GM12878 (cell line): ENCODE results near the gene TTLL12. TPM values are rescaled to one million over a fixed set of nuclear protein-coding genes. Genes with fewer than 3 reads are reported as not detected.

Experiments
- ATAC-seq: fragments of 200-7000 bp; cut with Tn5 transposase; 3 replicates; pipeline ENCODE4 v1.9.1; 2020; ENCODE audit warnings: mild to moderate bottlenecking, moderate library complexity
- BruUV-seq: library from RNA; stranded (reverse); fragments of 400-500 nt; replicated peaks from 2 replicates; lab custom pipeline; 2021; lab: Mats Ljungman, UMichigan
- CTCF ChIA-PET: fragments of 300-600 bp; sonication (Branson Sonifier 250); formaldehyde crosslinking; extraction: SDS; loops from one replicate; lab custom pipeline; 2021; ENCODE audit warnings: inconsistent platforms; lab: Yijun Ruan, JAX
- POLR2A ChIA-PET: fragments of 350-600 bp; formaldehyde crosslinking; extraction: SDS; loops from one replicate; lab custom pipeline; 2021; ENCODE audit warnings: inconsistent platforms; lab: Charles Lee
- RAD21 ChIA-PET: fragments of 300-600 bp; sonication (Branson Sonifier 250); formaldehyde crosslinking; loops from one replicate; lab custom pipeline; 2023; ENCODE audit warnings: antibody characterized with exemption; ENCODE audit not compliant: unreplicated experiment; lab: Charles Lee
- SMC1A ChIA-PET: fragments of 300-600 bp; sonication (Branson Sonifier 250); formaldehyde crosslinking; loops from one replicate; lab custom pipeline; 2023; ENCODE audit not compliant: unreplicated experiment, uncharacterized antibody; lab: Charles Lee
- DNase-seq: peaks from one replicate; pipeline ENCODE4 v3.0.0-alpha.2; 2011; ENCODE audit warnings: low read depth, low spot score
- FAIRE-seq: peaks from 3 replicates; lab custom pipeline; 2011; peaks lifted over from hg19 to GRCh38; lab: Jason Lieb, UNC
- H2AFZ ChIP-seq: 2 replicates; pipeline ENCODE4 v1.6.0; 2011; ENCODE audit warnings: low read depth, low read length, control low read depth; ENCODE audit not compliant: control insufficient read depth
- H3K27ac ChIP-seq: 2 replicates; pipeline ENCODE4 v1.5.1; 2011; ENCODE audit warnings: control low read depth; ENCODE audit not compliant: control insufficient read depth, insufficient read depth
- H3K27me3 ChIP-seq, 2 experiments: replicated peaks in 1 of 2; 2 replicates each; pipeline versions ENCODE4 v1.6.0 to v1.6.1; 2011; ENCODE audit warnings: low read length in 1 of 2; ENCODE audit not compliant: control insufficient read depth in 2 of 2, insufficient read depth in 2 of 2
- H3K36me3 ChIP-seq, 2 experiments: 2 replicates each; pipeline ENCODE4 v1.5.1; 2011; ENCODE audit warnings: low read length in 1 of 2; ENCODE audit not compliant: control insufficient read depth in 2 of 2, insufficient read depth in 2 of 2
- H3K4me1 ChIP-seq: 2 replicates; pipeline ENCODE4 v1.6.1; 2011; ENCODE audit warnings: mild to moderate bottlenecking, low read length, moderate library complexity, mixed read lengths; ENCODE audit not compliant: control insufficient read depth, insufficient read depth
- H3K4me2 ChIP-seq: 2 replicates; pipeline ENCODE4 v1.6.0; 2011; ENCODE audit warnings: control low read depth; ENCODE audit not compliant: control insufficient read depth, insufficient read depth
- H3K4me3 ChIP-seq: fragments of 200-600 bp; sonication (generic); 2 replicates; pipeline ENCODE4 v1.5.1; 2016
- H3K79me2 ChIP-seq: 2 replicates; pipeline ENCODE4 v1.6.0; 2011; ENCODE audit warnings: low read length; ENCODE audit not compliant: control insufficient read depth, insufficient read depth
- H3K9ac ChIP-seq: 2 replicates; pipeline ENCODE4 v1.8.0; 2011; ENCODE audit warnings: low read length, control low read depth, mixed read lengths; ENCODE audit not compliant: control insufficient read depth, insufficient read depth
- H3K9me3 ChIP-seq: replicated peaks from 3 replicates; pipeline ENCODE4 v1.5.1; 2011; ENCODE audit warnings: mild to moderate bottlenecking, low read length; ENCODE audit not compliant: control insufficient read depth, insufficient read depth
- H4K20me1 ChIP-seq: 2 replicates; pipeline ENCODE4 v1.6.0; 2011; ENCODE audit not compliant: control insufficient read depth, insufficient read depth
- CBX5 ChIP-seq: sonication (generic); IDR thresholded peaks from 2 replicates; pipeline ENCODE4 v1.6.1; 2016; ENCODE audit warnings: low read depth, moderate library complexity, mild to moderate bottlenecking, inconsistent platforms
- ETV6 ChIP-seq, 2 experiments: fragments of 450-650 bp in 1 of 2; IDR thresholded peaks in 1 of 2; conservative IDR thresholded peaks in 1 of 2; 2 replicates each; pipeline ENCODE4 v1.6.1; 2014; ENCODE audit warnings: antibody characterized with exemption in 1 of 2, borderline replicate concordance in 1 of 2, low read depth in 1 of 2, mild to moderate bottlenecking in 1 of 2, moderate library complexity in 1 of 2
- MYC ChIP-seq: IDR thresholded peaks from 2 replicates; pipeline ENCODE4 v1.6.1; 2011; ENCODE audit warnings: mild to moderate bottlenecking, low read length, moderate library complexity, inconsistent platforms; ENCODE audit not compliant: insufficient read depth, insufficient replicate concordance, insufficient read length, severe bottlenecking
- PML ChIP-seq: IDR thresholded peaks from 2 replicates; pipeline ENCODE4 v1.6.1; 2012; ENCODE audit warnings: low read length, inconsistent platforms
- POLR2A ChIP-seq: IDR thresholded peaks from 2 replicates; pipeline ENCODE4 v1.6.1; 2011; ENCODE audit warnings: low read depth, mild to moderate bottlenecking, low read length
- SMAD5 ChIP-seq: IDR thresholded peaks from 2 replicates; pipeline ENCODE4 v1.6.1; 2016; ENCODE audit warnings: antibody characterized with exemption, low read depth
- SMARCA5 ChIP-seq: fragments of 450-650 bp; IDR thresholded peaks from 2 replicates; pipeline ENCODE4 v1.6.1; 2017; ENCODE audit warnings: mild to moderate bottlenecking
- SPI1 ChIP-seq: IDR thresholded peaks from 2 replicates; pipeline ENCODE4 v1.6.1; 2011; ENCODE audit warnings: low read depth, mild to moderate bottlenecking, low read length, moderate library complexity, borderline replicate concordance; ENCODE audit not compliant: insufficient read depth
- STAT3 ChIP-seq: IDR thresholded peaks from 2 replicates; pipeline ENCODE4 v1.6.1; 2011; ENCODE audit warnings: low read depth, low read length, improper control_type of control experiment
- SUPT20H ChIP-seq: IDR thresholded peaks from 2 replicates; pipeline ENCODE4 v1.6.1; 2011; ENCODE audit warnings: low read depth, mild to moderate bottlenecking, low read length, moderate library complexity, borderline replicate concordance; ENCODE audit not compliant: control insufficient read depth
- YY1 ChIP-seq: IDR thresholded peaks from 2 replicates; pipeline ENCODE4 v1.6.1; 2011; ENCODE audit warnings: low read depth, mild to moderate bottlenecking, low read length
- WGBS: methylation state at CpG from one replicate; pipeline ENCODE4 v1.1.6; 2016; ENCODE audit warnings: low lambda C conversion rate; ENCODE audit not compliant: insufficient replicate concordance, insufficient coverage; ENCODE audit errors: missing lambda C conversion rate; 5-methylcytosine and 5-hydroxymethylcytosine counted together
- in situ Hi-C: fragments of 300-500 bp; cut with MboI; formaldehyde crosslinking; loops from 9 replicates; pipeline ENCODE4 v1.14.3; 2018; ENCODE audit warnings: mixed read lengths
- intact Hi-C: fragments of 100-400 bp; cut with micrococcal nuclease; formaldehyde crosslinking; loops from one replicate; pipeline ENCODE4 v1.14.2; 2022; ENCODE audit not compliant: unreplicated experiment
- polyA plus RNA-seq, 11 experiments: library from polyadenylated mRNA; depleted of rRNA in 4 of 11; unstranded in 6 of 11; stranded (reverse) in 5 of 11; fragments of >200 nt; fragmentation: Nextera tagmentation in 4 of 11; fragmentation: Illumina TruSeq in 1 of 11; extraction: Ambion mirVana in 4 of 11; extraction: Trizol in 1 of 11; gene quantifications; 1 replicate in 1 of 11; 2 replicates in 10 of 11; pipeline versions ENCODE4 v1.2.1 to v1.2.3, GENCODE V29; 2011 to 2016; ENCODE audit warnings: inconsistent platforms in 2 of 11, missing spikeins in 2 of 11, low read depth in 1 of 11
- total RNA-seq, 4 experiments: library from RNA; depleted of rRNA in 3 of 4; stranded (reverse); fragments of >200 nt in 3 of 4; fragmentation: Illumina TruSeq in 1 of 4; extraction: Trizol in 1 of 4; gene quantifications; 2 replicates each; pipeline versions ENCODE4 v1.2.1 to v1.2.3, GENCODE V29; 2013 to 2021
- TF ChIP-seq, protein P1 (sequence below): fragments of 450-650 bp; IDR thresholded peaks from 2 replicates; pipeline ENCODE4 v1.6.1; 2016; ENCODE audit warnings: mild to moderate bottlenecking
- TF ChIP-seq, protein P2 (sequence below): fragments of 150-350 bp; IDR thresholded peaks from 2 replicates; pipeline ENCODE4 v1.6.1; 2014; ENCODE audit warnings: mild to moderate bottlenecking, low read depth, low read length

Gene TTLL12
- total and polyA plus RNA-seq, 10 of the 15 experiments (the other 5 are each of a cell fraction or from before 2014, with no cell fraction given): 1.00 to 89.8 (median 38.5) TPM

GRCh38 chr22:43127166-43127908, 59.6 kb downstream of the TTLL12 start:
- FAIRE-seq (no peak), DNase-seq (no peak), ATAC-seq (no peak)
- H3K4me2 ChIP-seq: no peak overlapping the region
- no peak for TF ChIP-seq SMARCA5
- no peak for TF ChIP-seq ETV6 (conservative IDR thresholded peaks at IDR 0.05 in 1 of 2, IDR thresholded peaks at IDR 0.05 in 1 of 2; ENCODE audit: borderline replicate concordance in 1 of 2, low read depth in 1 of 2)
- TF ChIP-seq, protein P1, sequence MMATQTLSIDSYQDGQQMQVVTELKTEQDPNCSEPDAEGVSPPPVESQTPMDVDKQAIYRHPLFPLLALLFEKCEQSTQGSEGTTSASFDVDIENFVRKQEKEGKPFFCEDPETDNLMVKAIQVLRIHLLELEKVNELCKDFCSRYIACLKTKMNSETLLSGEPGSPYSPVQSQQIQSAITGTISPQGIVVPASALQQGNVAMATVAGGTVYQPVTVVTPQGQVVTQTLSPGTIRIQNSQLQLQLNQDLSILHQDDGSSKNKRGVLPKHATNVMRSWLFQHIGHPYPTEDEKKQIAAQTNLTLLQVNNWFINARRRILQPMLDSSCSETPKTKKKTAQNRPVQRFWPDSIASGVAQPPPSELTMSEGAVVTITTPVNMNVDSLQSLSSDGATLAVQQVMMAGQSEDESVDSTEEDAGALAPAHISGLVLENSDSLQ: no peak
- no peak for TF ChIP-seq SUPT20H
- TF ChIP-seq PML: no peak
- no peak for TF ChIP-seq YY1
- no peak for TF ChIP-seq SMAD5
- TF ChIP-seq CBX5: no peak
- TF ChIP-seq SPI1: no peak
- TF ChIP-seq MYC: no peak
- TF ChIP-seq STAT3: no peak
- no peak for TF ChIP-seq POLR2A
- TF ChIP-seq, protein P2, sequence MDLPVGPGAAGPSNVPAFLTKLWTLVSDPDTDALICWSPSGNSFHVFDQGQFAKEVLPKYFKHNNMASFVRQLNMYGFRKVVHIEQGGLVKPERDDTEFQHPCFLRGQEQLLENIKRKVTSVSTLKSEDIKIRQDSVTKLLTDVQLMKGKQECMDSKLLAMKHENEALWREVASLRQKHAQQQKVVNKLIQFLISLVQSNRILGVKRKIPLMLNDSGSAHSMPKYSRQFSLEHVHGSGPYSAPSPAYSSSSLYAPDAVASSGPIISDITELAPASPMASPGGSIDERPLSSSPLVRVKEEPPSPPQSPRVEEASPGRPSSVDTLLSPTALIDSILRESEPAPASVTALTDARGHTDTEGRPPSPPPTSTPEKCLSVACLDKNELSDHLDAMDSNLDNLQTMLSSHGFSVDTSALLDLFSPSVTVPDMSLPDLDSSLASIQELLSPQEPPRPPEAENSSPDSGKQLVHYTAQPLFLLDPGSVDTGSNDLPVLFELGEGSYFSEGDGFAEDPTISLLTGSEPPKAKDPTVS: no peak
- SMC1A ChIA-PET: interaction anchor here (0.7 kb wide), 1 partner anchor 8 kb away, joined by 3 read pairs; no protein-coding TSS in a partner anchor
- intact Hi-C loops (no loop called here), in situ Hi-C loops (no loop called here)
- H3K27ac ChIP-seq: no peak overlapping the region
- H3K4me1 ChIP-seq: peaks cover 31% of the 10 kb centered on the region
- H2AFZ ChIP-seq: no peak overlapping the region
- RAD21 ChIA-PET: no interaction called here
- H3K36me3 ChIP-seq: no peaks in the 10 kb centered on the region
- no peaks in the 10 kb centered on the region for H3K79me2 ChIP-seq
- no peaks in the 10 kb centered on the region for H4K20me1 ChIP-seq
- no peak overlapping the region for H3K9ac ChIP-seq
- WGBS: 80% methylated on average over 17 of the region's 17 CpGs
- no peaks in the 10 kb centered on the region for H3K9me3 ChIP-seq
- H3K27me3 ChIP-seq: no peaks in the 10 kb centered on the region
- BruUV-seq: no TSS peak
- no peak overlapping the region for H3K4me3 ChIP-seq
- CTCF ChIA-PET: no interaction called here
- POLR2A ChIA-PET: no interaction called here
